WERI-Rb-1 (cell line): ENCODE data around the gene SEZ6.

Experiments used
- DNase-seq: peaks from one replicate; pipeline ENCODE4 v3.0.0-alpha.2; 2020
- H3K27ac ChIP-seq: fragments of 250-450 bp; sonication (Bioruptor Pico); 2 replicates; pipeline ENCODE4 v1.5.1; 2020; ENCODE audit warnings: mild to moderate bottlenecking, moderate library complexity
- H3K27me3 ChIP-seq: fragments of 250-450 bp; sonication (Bioruptor Pico); 2 replicates; pipeline ENCODE4 v1.5.1; 2021; ENCODE audit warnings: mild to moderate bottlenecking, low read depth, moderate library complexity; ENCODE audit not compliant: insufficient read depth, severe bottlenecking
- H3K36me3 ChIP-seq: fragments of 250-450 bp; sonication (Bioruptor Pico); 2 replicates; pipeline ENCODE4 v1.5.1; 2020; ENCODE audit warnings: mild to moderate bottlenecking, moderate library complexity
- H3K4me3 ChIP-seq: 2 replicates; pipeline ENCODE4 v1.5.1; 2011; ENCODE audit warnings: low read depth, mild to moderate bottlenecking, control low read depth, low read length
- H3K9me3 ChIP-seq: fragments of 250-450 bp; sonication (Bioruptor Pico); 2 replicates; pipeline ENCODE4 v1.5.1; 2021; ENCODE audit warnings: mild to moderate bottlenecking, moderate library complexity; ENCODE audit not compliant: severe bottlenecking
- TF ChIP-seq, protein P1 (sequence below): IDR thresholded peaks from 2 replicates; pipeline ENCODE4 v1.5.1; 2011; ENCODE audit warnings: low read depth, mild to moderate bottlenecking, control low read depth, inconsistent platforms, low read length

SEZ6 gene

GRCh38 chr17:28983286-28984230, 22.3 kb downstream of the SEZ6 start:
- TF ChIP-seq, protein P1, sequence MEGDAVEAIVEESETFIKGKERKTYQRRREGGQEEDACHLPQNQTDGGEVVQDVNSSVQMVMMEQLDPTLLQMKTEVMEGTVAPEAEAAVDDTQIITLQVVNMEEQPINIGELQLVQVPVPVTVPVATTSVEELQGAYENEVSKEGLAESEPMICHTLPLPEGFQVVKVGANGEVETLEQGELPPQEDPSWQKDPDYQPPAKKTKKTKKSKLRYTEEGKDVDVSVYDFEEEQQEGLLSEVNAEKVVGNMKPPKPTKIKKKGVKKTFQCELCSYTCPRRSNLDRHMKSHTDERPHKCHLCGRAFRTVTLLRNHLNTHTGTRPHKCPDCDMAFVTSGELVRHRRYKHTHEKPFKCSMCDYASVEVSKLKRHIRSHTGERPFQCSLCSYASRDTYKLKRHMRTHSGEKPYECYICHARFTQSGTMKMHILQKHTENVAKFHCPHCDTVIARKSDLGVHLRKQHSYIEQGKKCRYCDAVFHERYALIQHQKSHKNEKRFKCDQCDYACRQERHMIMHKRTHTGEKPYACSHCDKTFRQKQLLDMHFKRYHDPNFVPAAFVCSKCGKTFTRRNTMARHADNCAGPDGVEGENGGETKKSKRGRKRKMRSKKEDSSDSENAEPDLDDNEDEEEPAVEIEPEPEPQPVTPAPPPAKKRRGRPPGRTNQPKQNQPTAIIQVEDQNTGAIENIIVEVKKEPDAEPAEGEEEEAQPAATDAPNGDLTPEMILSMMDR, result peak; percentile 46; the same call in 1 of the 2 replicates
- H3K36me3 ChIP-seq, result peaks cover 20% of the 10 kb centered on the region
- peak; percentile 89 for DNase-seq
- H3K27ac ChIP-seq, result peak overlapping the region; percentile 76
- no peaks in the 10 kb centered on the region for H3K27me3 ChIP-seq
- H3K4me3 ChIP-seq, result no peak overlapping the region
- H3K9me3 ChIP-seq, result no peaks in the 10 kb centered on the region

- TF ChIP-seq, protein P1, result no peak
- Histone ChIP-seq H3K4me3 (no peak overlapping the region), H3K27me3 (no peaks in the 10 kb centered on the region), H3K36me3 (peaks cover 20% of the 10 kb centered on the region), H3K9me3 (no peaks in the 10 kb centered on the region), H3K27ac (no peak overlapping the region; the same call in 1 of the 2 replicates)
- no peak for DNase-seq
Observed at GRCh38 chr17:28982131-28982793, 23.6 kb downstream of the SEZ6 start.

- H3K36me3 ChIP-seq, result peaks cover 20% of the 10 kb centered on the region; the same call in 1 of the 2 replicates
- TF ChIP-seq, protein P1, result no peak
- no peak overlapping the region for H3K27ac ChIP-seq
- no peaks in the 10 kb centered on the region for H3K9me3 ChIP-seq
- DNase-seq, result no peak
- H3K27me3 ChIP-seq, result no peaks in the 10 kb centered on the region
- H3K4me3 ChIP-seq, result no peak overlapping the region
Observed at GRCh38 chr17:28978356-28978964, 27.4 kb downstream of the SEZ6 start.

- TF ChIP-seq, protein P1, result no peak
Observed at GRCh38 chr17:28977659-28978355, 28.0 kb downstream of the SEZ6 start.

DNA sequence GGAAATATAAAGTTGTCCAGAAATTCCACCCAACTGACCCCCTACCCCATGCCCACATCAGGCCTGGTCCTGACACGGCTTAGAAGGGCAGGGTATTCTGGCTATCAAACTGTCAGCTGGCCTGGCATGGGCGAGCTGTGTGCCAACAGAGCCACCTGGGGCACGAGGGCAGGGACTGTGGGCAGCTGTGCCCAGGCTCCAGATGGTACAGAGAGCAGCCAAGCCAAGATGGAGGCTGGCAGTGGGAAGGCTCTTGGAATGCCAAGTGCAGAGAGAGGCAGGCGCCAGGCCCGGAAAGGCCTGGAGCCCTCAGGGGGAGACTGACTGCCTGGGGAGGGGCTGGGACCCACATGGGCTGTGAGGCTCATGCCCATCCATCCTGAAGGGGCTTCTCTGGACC, 30.2 kb downstream of the SEZ6 start:
- Histone ChIP-seq H3K9me3 (no peaks in the 10 kb centered on the region), H3K4me3 (no peak overlapping the region), H3K27ac (no peak overlapping the region), H3K36me3 (peaks cover 6% of the 10 kb centered on the region), H3K27me3 (no peaks in the 10 kb centered on the region)
- DNase-seq, result no peak
- TF ChIP-seq, protein P1, result no peak

More at GRCh38 chr17:28977659-28978355, 28.0 kb downstream of the SEZ6 start:
- H3K9me3 ChIP-seq, result no peaks in the 10 kb centered on the region
- no peak overlapping the region for H3K4me3 ChIP-seq
- no peak for DNase-seq
- H3K27me3 ChIP-seq, result no peaks in the 10 kb centered on the region
- H3K36me3 ChIP-seq, result peaks cover 13% of the 10 kb centered on the region; the same call in 1 of the 2 replicates
- H3K27ac ChIP-seq, result no peak overlapping the region
